ENCODE measurements around the gene NBL1.
A peak's percentile ranks its signal among the peaks of the same experiment; 100 is the strongest.

NBL1 gene

GRCh38 chr1:19643602-19644394 lies at the start of gene NBL1:
TSS of gene NBL1 (plus strand) at chr1:19644311. CDS start at chr1:19655031, 10,720 bp downstream.
- DNase-seq (ENCODE audit: low read depth) = no peak

- DNase-seq (ENCODE audit: low read depth) = no peak
These were observed 47.9 kb upstream of the NBL1 start for GRCh38 chr1:19596065-19596713.

GRCh38 chr1:19596714-19597495 lies 47.2 kb upstream of the NBL1 start:
- DNase-seq (ENCODE audit: low read depth) = peak; percentile 100

- DNase-seq (ENCODE audit: low read depth) = peak; percentile 42
These were observed 46.4 kb upstream of the NBL1 start for GRCh38 chr1:19597496-19598309.

GRCh38 chr1:19599810-19600209 lies 44.3 kb upstream of the NBL1 start:
- DNase-seq (ENCODE audit: low read depth) = no peak

- no peak for DNase-seq (ENCODE audit: low read depth)
These were observed 41.6 kb upstream of the NBL1 start for GRCh38 chr1:19602486-19602885.

GRCh38 chr1:19605967-19606366 lies 38.1 kb upstream of the NBL1 start:
- no peak for DNase-seq (ENCODE audit: low read depth)

GRCh38 chr1:19606817-19607642 lies 37.1 kb upstream of the NBL1 start:
- DNase-seq (ENCODE audit: low read depth) = peak; percentile 48

- no peak for DNase-seq (ENCODE audit: low read depth)
These were observed 35.9 kb upstream of the NBL1 start for GRCh38 chr1:19608232-19608631.

- DNase-seq (ENCODE audit: low read depth) = no peak
These were observed 33.7 kb upstream of the NBL1 start for GRCh38 chr1:19610282-19610981.

GRCh38 chr1:19612530-19612929 lies 31.6 kb upstream of the NBL1 start:
- DNase-seq (ENCODE audit: low read depth) = peak; percentile 34

GRCh38 chr1:19613171-19613703 lies 30.9 kb upstream of the NBL1 start:
- DNase-seq (ENCODE audit: low read depth) = peak; percentile 96

- DNase-seq (ENCODE audit: low read depth) = no peak
These were observed 28.7 kb upstream of the NBL1 start for GRCh38 chr1:19615438-19615837.

- DNase-seq (ENCODE audit: low read depth) = no peak
These were observed 27.6 kb upstream of the NBL1 start for GRCh38 chr1:19616489-19616888.

GRCh38 chr1:19617376-19617775 lies 26.7 kb upstream of the NBL1 start:
- no peak for DNase-seq (ENCODE audit: low read depth)

GRCh38 chr1:19618428-19618827 lies 25.7 kb upstream of the NBL1 start:
- DNase-seq (ENCODE audit: low read depth) = no peak

GRCh38 chr1:19619697-19620384 lies 24.3 kb upstream of the NBL1 start:
- no peak for DNase-seq (ENCODE audit: low read depth)

GRCh38 chr1:19620786-19621185 lies 23.3 kb upstream of the NBL1 start:
- DNase-seq (ENCODE audit: low read depth) = no peak

- DNase-seq (ENCODE audit: low read depth) = no peak
These were observed 22.7 kb upstream of the NBL1 start for GRCh38 chr1:19621274-19621950.
